Gastroesophageal sphincter (tissue), 3 donors: ENCODE measurements around the gene LRRC3.

Experiments used
- EP300 ChIP-seq: sonication (generic); formaldehyde crosslinking; IDR thresholded peaks from one replicate; pipeline ENCODE4 v1.6.1; 2017; ENCODE audit warnings: antibody characterized with exemption, mild to moderate bottlenecking
- POLR2A ChIP-seq, 2 donors: fragments of 450-650 bp; IDR thresholded peaks; one replicate each; pipeline ENCODE4 v1.6.1; 2017; ENCODE audit warnings: antibody characterized with exemption in 2 of 2, mild to moderate bottlenecking in 2 of 2, moderate library complexity in 1 of 2
- POLR2AphosphoS5 ChIP-seq: sonication (generic); formaldehyde crosslinking; IDR thresholded peaks from one replicate; pipeline ENCODE4 v1.6.1; 2017; ENCODE audit warnings: antibody characterized with exemption
- TF ChIP-seq, protein P1 (sequence below), 4 experiments: fragments of 200-600 bp in 2 of 4; fragments of 450-650 bp in 2 of 4; sonication (generic) in 1 of 4; IDR thresholded peaks; one replicate each; pipeline ENCODE4 v1.5.1; 2017 to 2019; ENCODE audit warnings: antibody characterized with exemption in 4 of 4, mild to moderate bottlenecking in 2 of 4, moderate library complexity in 2 of 4

DNA sequence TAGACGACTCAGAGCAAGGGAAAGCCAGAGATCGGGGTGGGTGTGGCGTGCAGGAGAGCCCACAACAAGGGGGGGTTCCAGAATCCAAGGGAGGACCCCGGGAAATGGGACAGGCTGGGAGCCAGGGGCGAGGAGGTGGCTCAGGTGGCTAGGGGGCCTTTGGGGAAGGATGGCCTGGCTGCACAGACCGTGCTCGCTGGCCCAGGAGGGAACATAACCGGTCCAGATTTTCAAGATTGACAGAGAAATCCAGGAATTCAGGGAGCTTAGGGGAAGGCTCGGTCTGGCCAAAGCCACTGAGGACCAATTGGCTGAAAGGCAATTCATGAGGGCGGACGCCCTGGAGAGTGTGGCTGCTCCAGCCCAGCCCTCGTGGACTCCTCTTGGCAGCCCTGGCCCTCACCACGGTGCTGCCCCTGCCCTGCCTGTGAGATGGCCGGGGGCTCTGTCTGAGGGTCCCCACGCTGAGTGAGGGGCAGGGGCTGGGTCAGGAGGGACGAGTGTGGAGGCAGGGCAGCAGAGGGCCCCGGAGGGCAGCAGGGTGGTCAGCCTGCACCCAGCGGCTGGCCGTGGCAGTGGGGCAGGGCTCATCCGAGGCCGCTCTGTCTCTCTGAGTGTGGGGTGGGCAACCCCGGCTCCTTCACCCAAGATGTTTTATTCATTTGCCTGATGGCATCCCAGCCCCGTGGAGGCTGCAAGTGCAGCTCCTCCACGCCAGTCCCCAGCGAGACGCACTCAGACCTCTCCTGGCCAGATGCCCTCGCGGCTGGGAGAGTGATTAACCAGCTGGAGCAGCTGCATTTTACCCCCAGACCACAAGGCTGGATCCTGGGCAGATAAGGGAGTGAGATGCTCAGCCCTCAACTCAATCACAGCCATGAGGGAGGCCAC, 5.6 kb upstream of the LRRC3 start:
- no peak for TF ChIP-seq POLR2AphosphoS5
- TF ChIP-seq EP300, result no peak
- no peak for TF ChIP-seq POLR2A (IDR thresholded peaks at IDR 0.05)
- TF ChIP-seq, protein P1, sequence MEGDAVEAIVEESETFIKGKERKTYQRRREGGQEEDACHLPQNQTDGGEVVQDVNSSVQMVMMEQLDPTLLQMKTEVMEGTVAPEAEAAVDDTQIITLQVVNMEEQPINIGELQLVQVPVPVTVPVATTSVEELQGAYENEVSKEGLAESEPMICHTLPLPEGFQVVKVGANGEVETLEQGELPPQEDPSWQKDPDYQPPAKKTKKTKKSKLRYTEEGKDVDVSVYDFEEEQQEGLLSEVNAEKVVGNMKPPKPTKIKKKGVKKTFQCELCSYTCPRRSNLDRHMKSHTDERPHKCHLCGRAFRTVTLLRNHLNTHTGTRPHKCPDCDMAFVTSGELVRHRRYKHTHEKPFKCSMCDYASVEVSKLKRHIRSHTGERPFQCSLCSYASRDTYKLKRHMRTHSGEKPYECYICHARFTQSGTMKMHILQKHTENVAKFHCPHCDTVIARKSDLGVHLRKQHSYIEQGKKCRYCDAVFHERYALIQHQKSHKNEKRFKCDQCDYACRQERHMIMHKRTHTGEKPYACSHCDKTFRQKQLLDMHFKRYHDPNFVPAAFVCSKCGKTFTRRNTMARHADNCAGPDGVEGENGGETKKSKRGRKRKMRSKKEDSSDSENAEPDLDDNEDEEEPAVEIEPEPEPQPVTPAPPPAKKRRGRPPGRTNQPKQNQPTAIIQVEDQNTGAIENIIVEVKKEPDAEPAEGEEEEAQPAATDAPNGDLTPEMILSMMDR (IDR thresholded peaks at IDR 0.05), result no peak
